ENCODE results near the gene MYO16. TPM values are rescaled to one million over a fixed set of nuclear protein-coding genes. Genes with fewer than 3 reads are reported as not detected.

Gene MYO16
- total RNA-seq, 1 experiment from 2014 or later = not detected

- H3T11ph ChIP-seq (ENCODE audit: low read length) = no peak overlapping the region
- H2BK120ac ChIP-seq (ENCODE audit: low read depth, low read length, poor library complexity, severe bottlenecking) = no peak overlapping the region
- no peaks in the 10 kb centered on the region for H3K23me2 ChIP-seq (ENCODE audit: insufficient read length, low read depth, low read length, poor library complexity, severe bottlenecking)
- H2AFZ ChIP-seq (ENCODE audit: low read length) = no peak overlapping the region
- Mint-ChIP-seq H3K27me3 (ENCODE audit: low read depth) (no peaks in the 10 kb centered on the region), H3K4me1 (peaks cover 5 to 6% of the 10 kb centered on the region in 2 experiments; a peak in 3 of 4 replicates), H3K4me3 (no peak overlapping the region; a peak in 1 of 5 replicates), H3K9me3 (peaks cover 14% of the 10 kb centered on the region in 2 experiments), H3K36me3 (ENCODE audit: insufficient read depth in 1 of 3, low read depth in 3 of 3) (peaks cover 5 to 17% (median 6%) of the 10 kb centered on the region in 3 experiments), H3K27ac (no peak overlapping the region)
- TF ChIP-seq CTCF (conservative IDR thresholded peaks at IDR 0.05) = no peak
- no peak overlapping the region for H3K14ac ChIP-seq (ENCODE audit: insufficient read depth, low read length)
- no peak overlapping the region for H3K18ac ChIP-seq (ENCODE audit: insufficient read length, low read depth, low read length)
- H4K91ac ChIP-seq (ENCODE audit: insufficient read length, low read depth, low read length) = no peak overlapping the region
- no peak overlapping the region for H3K4ac ChIP-seq (ENCODE audit: low read depth, low read length)
- no peak overlapping the region for H3K27ac ChIP-seq (ENCODE audit: insufficient read length, low read depth, low read length)
- H3K23ac ChIP-seq (ENCODE audit: insufficient read length, low read depth, low read length) = no peak overlapping the region
- H3K9ac ChIP-seq (ENCODE audit: extremely low read depth, insufficient read length, low read length) = no peak overlapping the region
- no CpG with 5 or more reads among the region's 14 CpGs for WGBS (ENCODE audit: extremely low coverage, insufficient read length, low lambda C conversion rate)
- no peaks in the 10 kb centered on the region for H3K9me3 ChIP-seq (ENCODE audit: control insufficient read depth, low read depth, low read length)
- no peaks in the 10 kb centered on the region for H3K79me2 ChIP-seq (ENCODE audit: insufficient read depth, low read length)
- no peaks in the 10 kb centered on the region for H3K4me1 ChIP-seq (ENCODE audit: insufficient read depth, low read length)
- no peak overlapping the region for H4K8ac ChIP-seq (replicated peaks; ENCODE audit: insufficient read length, low read depth, low read length)
- H2AK5ac ChIP-seq (ENCODE audit: insufficient read length, low read length) = no peak overlapping the region
- no peak for DNase-seq
- no peak overlapping the region for H2BK20ac ChIP-seq (ENCODE audit: low read depth, low read length, poor library complexity, severe bottlenecking)
- no peak overlapping the region for H2BK12ac ChIP-seq (ENCODE audit: insufficient read length, low read depth, low read length)
- no peak overlapping the region for H2BK5ac ChIP-seq (ENCODE audit: insufficient read length, low read length)
- H4K20me1 ChIP-seq (ENCODE audit: control insufficient read depth, insufficient read depth, insufficient read length) = no peaks in the 10 kb centered on the region
- no peak overlapping the region for H2BK15ac ChIP-seq (ENCODE audit: low read depth, low read length)
- H4K5ac ChIP-seq (ENCODE audit: insufficient read length, low read depth, low read length) = no peak overlapping the region
- H3K79me1 ChIP-seq (ENCODE audit: insufficient read depth, low read depth, low read length, poor library complexity, severe bottlenecking) = no peaks in the 10 kb centered on the region
- no peaks in the 10 kb centered on the region for H3K27me3 ChIP-seq (ENCODE audit: insufficient read depth, low read length)
- no peak overlapping the region for H3K4me2 ChIP-seq (ENCODE audit: insufficient read depth, insufficient read length, low read length)
- no peak overlapping the region for H3K56ac ChIP-seq (ENCODE audit: insufficient read length, low read depth, low read length)
Measured at GRCh38 chr13:109141706-109142105, 512.3 kb downstream of the MYO16 start.
